Astrocyte (in vitro differentiated cells and primary cell): ENCODE data around the gene ADNP2. TPM values are rescaled to one million over a fixed set of nuclear protein-coding genes. Genes with fewer than 3 reads are reported as not detected.

ENCODE experiments used
- DNase-seq: peaks from one replicate; pipeline ENCODE4 v3.0.0-alpha.2; 2010; ENCODE audit warnings: low read depth
- FAIRE-seq: peaks from 2 replicates; lab custom pipeline; 2011; peaks lifted over from hg19 to GRCh38; lab: Jason Lieb, UNC
- H2AFZ ChIP-seq: 2 replicates; pipeline ENCODE4 v1.6.0; 2012; ENCODE audit warnings: low read depth, low read length, inconsistent platforms
- H3K27ac ChIP-seq: 2 replicates; pipeline ENCODE4 v1.5.1; 2011; ENCODE audit warnings: low read depth, low read length, inconsistent platforms
- H3K27me3 ChIP-seq: 2 replicates; pipeline ENCODE4 v1.6.0; 2011; ENCODE audit warnings: low read length, inconsistent platforms; ENCODE audit not compliant: insufficient read depth
- H3K36me3 ChIP-seq: 2 replicates; pipeline ENCODE4 v1.5.1; 2011; ENCODE audit warnings: low read length, inconsistent platforms; ENCODE audit not compliant: insufficient read depth
- H3K4me1 ChIP-seq: 2 replicates; pipeline ENCODE4 v1.5.1; 2011; ENCODE audit warnings: low read length, inconsistent platforms; ENCODE audit not compliant: insufficient read depth
- H3K4me2 ChIP-seq: 2 replicates; pipeline ENCODE4 v1.6.0; 2012; ENCODE audit warnings: low read length, inconsistent platforms
- H3K4me3 ChIP-seq: 2 replicates; pipeline ENCODE4 v1.5.1; 2011; ENCODE audit warnings: low read depth, mild to moderate bottlenecking, low read length, inconsistent platforms; ENCODE audit not compliant: insufficient read depth
- H3K79me2 ChIP-seq: 2 replicates; pipeline ENCODE4 v1.6.0; 2012; ENCODE audit warnings: mild to moderate bottlenecking, low read length, inconsistent platforms; ENCODE audit not compliant: insufficient read depth
- H3K9ac ChIP-seq: 2 replicates; pipeline ENCODE4 v1.6.0; 2012; ENCODE audit warnings: mild to moderate bottlenecking, low read length, inconsistent platforms
- H3K9me3 ChIP-seq: 2 replicates; pipeline ENCODE4 v1.5.1; 2012; ENCODE audit warnings: low read depth, mild to moderate bottlenecking, low read length, inconsistent platforms; ENCODE audit not compliant: insufficient read depth
- H4K20me1 ChIP-seq: 2 replicates; pipeline ENCODE4 v1.6.0; 2012; ENCODE audit warnings: low read length, inconsistent platforms; ENCODE audit not compliant: insufficient read depth
- H3K27ac Mint-ChIP-seq: one replicate; pipeline ENCODE4 v1.8.0; 2021; ENCODE audit warnings: mild to moderate bottlenecking, mixed read lengths; ENCODE audit not compliant: unreplicated experiment
- H3K27me3 Mint-ChIP-seq: one replicate; pipeline ENCODE4 v1.8.0; 2021; ENCODE audit warnings: low read depth, mixed read lengths; ENCODE audit not compliant: unreplicated experiment
- H3K36me3 Mint-ChIP-seq: one replicate; pipeline ENCODE4 v1.8.0; 2021; ENCODE audit warnings: low read depth, mixed read lengths; ENCODE audit not compliant: unreplicated experiment
- H3K4me1 Mint-ChIP-seq: one replicate; pipeline ENCODE4 v1.8.0; 2021; ENCODE audit warnings: low read depth, mixed read lengths; ENCODE audit not compliant: unreplicated experiment
- H3K4me3 Mint-ChIP-seq: one replicate; pipeline ENCODE4 v1.8.0; 2021; ENCODE audit warnings: mild to moderate bottlenecking, moderate library complexity, mixed read lengths; ENCODE audit not compliant: unreplicated experiment
- H3K9me3 Mint-ChIP-seq: one replicate; pipeline ENCODE4 v1.8.0; 2021; ENCODE audit warnings: mild to moderate bottlenecking, mixed read lengths; ENCODE audit not compliant: unreplicated experiment
- CTCF ChIP-seq: IDR thresholded peaks from 2 replicates; pipeline ENCODE4 v1.5.1; 2011; ENCODE audit warnings: low read depth, mild to moderate bottlenecking, inconsistent platforms, low read length, moderate library complexity; ENCODE audit not compliant: insufficient read depth
- EZH2 ChIP-seq: IDR thresholded peaks from 2 replicates; pipeline ENCODE4 v1.6.1; 2012; ENCODE audit warnings: mild to moderate bottlenecking, low read length, inconsistent platforms; ENCODE audit not compliant: insufficient read depth
- total RNA-seq: library from RNA; stranded (reverse); gene quantifications from 2 replicates; pipeline ENCODE4 v1.2.1, GENCODE V29; 2021

ADNP2 gene
- total RNA-seq, 1 donor from 2014 or later: 20.5 TPM

DNA sequence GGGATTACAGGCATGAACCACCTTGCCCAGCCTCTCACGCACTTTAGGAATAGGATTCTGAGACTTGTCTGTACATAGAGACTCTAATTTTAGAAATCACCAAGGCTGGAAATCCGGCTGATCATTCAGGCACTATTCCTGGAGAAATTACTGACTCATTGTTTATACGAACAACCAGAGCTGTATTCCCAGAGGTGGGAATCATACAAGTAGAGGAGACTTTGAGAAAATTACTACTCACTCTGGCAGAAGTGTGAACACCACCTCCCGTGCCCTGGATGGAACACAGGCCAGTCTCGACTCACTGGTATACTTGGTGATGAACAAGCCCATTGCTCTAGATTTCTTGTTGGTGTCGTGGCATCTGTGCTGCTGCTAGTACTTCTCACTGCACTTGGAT is 5.8 kb upstream of the ADNP2 start:
- Histone ChIP-seq H2AFZ (no peak overlapping the region), H3K4me2 (peak overlapping the region; percentile 7), H3K9ac (no peak overlapping the region), H4K20me1 (no peaks in the 10 kb centered on the region), H3K27ac (no peak overlapping the region), H3K36me3 (no peaks in the 10 kb centered on the region), H3K4me1 (peaks cover 4% of the 10 kb centered on the region), H3K27me3 (no peaks in the 10 kb centered on the region), H3K79me2 (no peaks in the 10 kb centered on the region), H3K9me3 (no peaks in the 10 kb centered on the region), H3K4me3 (no peak overlapping the region)
- FAIRE-seq (peak; percentile 67), DNase-seq (peak; percentile 73)
- peaks cover 24% of the 10 kb centered on the region for H3K4me1 Mint-ChIP-seq
- no peak overlapping the region for H3K27ac Mint-ChIP-seq
- H3K9me3 Mint-ChIP-seq: peaks cover 10% of the 10 kb centered on the region
- TF ChIP-seq EZH2: no peak
- TF ChIP-seq CTCF: no peak
- H3K36me3 Mint-ChIP-seq: no peaks in the 10 kb centered on the region
- no peak overlapping the region for H3K4me3 Mint-ChIP-seq
- H3K27me3 Mint-ChIP-seq: no peaks in the 10 kb centered on the region

GRCh38 chr18:80104364-80104779 is 4.7 kb upstream of the ADNP2 start:
- Histone ChIP-seq H3K9me3 (no peaks in the 10 kb centered on the region), H3K9ac (no peak overlapping the region), H3K27me3 (no peaks in the 10 kb centered on the region), H3K4me3 (no peak overlapping the region), H3K36me3 (no peaks in the 10 kb centered on the region), H4K20me1 (no peaks in the 10 kb centered on the region), H2AFZ (no peak overlapping the region), H3K4me2 (no peak overlapping the region), H3K79me2 (no peaks in the 10 kb centered on the region), H3K27ac (no peak overlapping the region), H3K4me1 (peaks cover 4% of the 10 kb centered on the region)
- no peaks in the 10 kb centered on the region for H3K36me3 Mint-ChIP-seq
- no peak overlapping the region for H3K4me3 Mint-ChIP-seq
- H3K27me3 Mint-ChIP-seq: no peaks in the 10 kb centered on the region
- DNase-seq (no peak), FAIRE-seq (no peak)
- TF ChIP-seq EZH2: no peak
- TF ChIP-seq CTCF: no peak
- peaks cover 24% of the 10 kb centered on the region for H3K4me1 Mint-ChIP-seq
- peak overlapping the region; percentile 21 for H3K27ac Mint-ChIP-seq
- H3K9me3 Mint-ChIP-seq: peaks cover 10% of the 10 kb centered on the region

- H3K4me3 Mint-ChIP-seq: no peak overlapping the region
- no peak overlapping the region for H2AFZ ChIP-seq
Measured at GRCh38 chr18:80105369-80106167, 3.5 kb upstream of the ADNP2 start.

More at GRCh38 chr18:80105369-80106167, 3.5 kb upstream of the ADNP2 start:
- Histone ChIP-seq H3K4me2 (no peak overlapping the region), H3K9me3 (no peaks in the 10 kb centered on the region), H3K9ac (no peak overlapping the region), H3K36me3 (no peaks in the 10 kb centered on the region), H3K27me3 (no peaks in the 10 kb centered on the region), H3K79me2 (peaks cover 10% of the 10 kb centered on the region), H3K4me1 (peaks cover 10% of the 10 kb centered on the region), H3K27ac (no peak overlapping the region), H4K20me1 (peaks cover 8% of the 10 kb centered on the region), H3K4me3 (no peak overlapping the region)
- Mint-ChIP-seq H3K36me3 (no peaks in the 10 kb centered on the region), H3K9me3 (peaks cover 4% of the 10 kb centered on the region), H3K27ac (no peak overlapping the region), H3K27me3 (no peaks in the 10 kb centered on the region), H3K4me1 (peaks cover 28% of the 10 kb centered on the region)
- no peak for DNase-seq
- no peak for FAIRE-seq
- no peak for TF ChIP-seq CTCF
- no peak for TF ChIP-seq EZH2
